Prostate gland (tissue), 2 donors: ENCODE results near the gene EXOC3.

Experiments used
- CTCF ChIP-seq, 4 experiments: fragments of 200-600 bp in 2 of 4; fragments of 450-650 bp in 2 of 4; sonication (generic) in 2 of 4; IDR thresholded peaks; 1 replicate in 3 of 4; 2 replicates in 1 of 4; pipeline ENCODE4 v1.5.1; 2016 to 2019; ENCODE audit warnings: antibody characterized with exemption in 4 of 4, mild to moderate bottlenecking in 2 of 4, moderate library complexity in 2 of 4
- POLR2A ChIP-seq: fragments of 450-650 bp; IDR thresholded peaks from one replicate; pipeline ENCODE4 v1.6.1; 2016; ENCODE audit warnings: antibody characterized with exemption, mild to moderate bottlenecking
- POLR2AphosphoS5 ChIP-seq: sonication (generic); formaldehyde crosslinking; IDR thresholded peaks from one replicate; pipeline ENCODE4 v1.6.1; 2017; ENCODE audit warnings: antibody characterized with exemption

GRCh38 chr5:488241-488640 is 45.3 kb downstream of the EXOC3 start:
- TF ChIP-seq CTCF (IDR thresholded peaks at IDR 0.05) (no peak), POLR2A (no peak), POLR2AphosphoS5 (no peak)
